GM10847 (cell line): ENCODE results near the gene RAP2B.
A peak's percentile ranks its signal among the peaks of the same experiment; 100 is the strongest.

Experiments
- POLR2A ChIP-seq: IDR thresholded peaks from 2 replicates; pipeline ENCODE4 v1.6.1; 2011; ENCODE audit not compliant: insufficient read length; ENCODE audit errors: extremely low read depth

RAP2B gene

GRCh38 chr3:153161714-153162512, at the start of gene RAP2B:
TSS of gene RAP2B (plus strand) at chr3:153162226. CDS start at chr3:153162694, 468 bp downstream.
- TF ChIP-seq POLR2A, result peak; percentile 92

DNA sequence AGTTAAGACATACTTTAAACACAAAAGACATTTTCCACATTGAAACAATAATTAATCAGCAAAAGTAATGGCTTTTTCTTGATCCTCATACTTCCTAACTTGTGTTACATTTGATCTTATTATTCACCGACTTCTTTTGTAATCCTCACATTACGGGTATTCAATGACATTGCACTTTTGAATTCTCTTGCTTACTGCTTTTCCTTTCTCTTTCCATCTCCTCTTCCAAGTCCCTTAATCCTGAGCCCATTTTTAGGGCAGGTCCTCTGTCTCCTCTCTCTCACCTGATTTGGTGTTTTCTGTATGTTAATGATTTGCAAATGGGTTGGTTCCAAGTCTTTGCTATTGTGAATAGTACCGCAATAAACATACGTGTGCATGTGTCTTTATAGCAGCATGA, 48.5 kb upstream of the RAP2B start:
- no peak for TF ChIP-seq POLR2A

DNA sequence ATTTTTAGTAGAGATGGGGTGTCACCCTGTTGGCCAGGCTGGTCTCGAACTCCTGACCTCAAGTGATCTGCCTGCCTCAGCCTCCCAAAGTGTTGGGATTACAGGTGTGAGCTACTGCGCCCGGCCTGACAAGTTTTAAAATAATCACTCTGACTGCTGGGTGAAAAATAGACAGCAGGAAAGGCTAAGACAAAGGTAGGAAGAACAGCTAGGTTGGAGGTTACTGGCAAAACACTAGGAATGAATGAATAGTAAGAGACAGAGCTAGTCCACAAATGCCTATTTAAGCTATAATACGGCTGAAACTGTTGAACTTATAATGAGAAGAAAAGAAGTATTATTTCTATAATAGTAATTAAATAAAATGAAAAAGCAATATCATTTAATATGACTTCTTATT, 46.7 kb upstream of the RAP2B start:
- TF ChIP-seq POLR2A, result no peak

DNA sequence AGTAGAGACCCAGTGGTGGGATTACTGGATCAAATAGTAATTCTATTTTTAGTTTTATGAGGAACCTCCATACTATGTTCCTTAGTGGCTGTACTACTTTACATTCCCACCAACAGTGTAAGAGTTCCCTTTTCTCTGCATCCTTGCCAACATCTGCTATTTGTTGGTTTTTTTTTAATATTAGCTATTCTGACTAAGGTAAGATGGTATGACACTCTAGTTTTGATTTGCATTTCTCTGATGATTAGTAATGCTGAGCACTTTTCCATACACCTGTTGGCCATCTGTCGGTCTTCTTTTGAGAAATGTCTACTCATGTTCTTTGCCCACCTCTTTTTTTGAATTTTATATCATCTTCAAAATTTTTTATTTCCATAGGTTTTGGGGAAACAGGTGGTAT, 34.2 kb upstream of the RAP2B start:
- TF ChIP-seq POLR2A, result no peak

DNA sequence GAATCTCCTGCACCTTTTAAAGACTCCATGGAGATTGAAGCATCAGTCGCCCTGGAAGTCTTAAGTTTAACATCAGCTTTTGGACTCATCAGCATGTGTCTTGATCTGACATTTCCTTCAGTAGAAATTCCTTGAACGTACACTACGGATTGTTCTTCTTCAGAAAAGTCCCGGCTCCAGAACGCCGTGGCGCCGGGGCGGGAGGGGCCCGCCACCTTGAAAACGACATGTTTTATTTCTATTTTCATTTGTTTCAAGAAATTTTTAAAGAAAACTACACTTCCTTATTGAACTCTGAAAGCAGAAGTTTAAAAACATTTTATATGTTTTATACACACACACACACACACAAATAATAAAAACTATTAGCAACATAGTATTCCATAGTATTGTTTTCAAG, 32.6 kb upstream of the RAP2B start:
- TF ChIP-seq POLR2A, result no peak

- no peak for TF ChIP-seq POLR2A
Observed at GRCh38 chr3:153129866-153130265, 32.2 kb upstream of the RAP2B start.

GRCh38 chr3:153130312-153130977, 31.6 kb upstream of the RAP2B start:
- TF ChIP-seq POLR2A, result no peak

DNA sequence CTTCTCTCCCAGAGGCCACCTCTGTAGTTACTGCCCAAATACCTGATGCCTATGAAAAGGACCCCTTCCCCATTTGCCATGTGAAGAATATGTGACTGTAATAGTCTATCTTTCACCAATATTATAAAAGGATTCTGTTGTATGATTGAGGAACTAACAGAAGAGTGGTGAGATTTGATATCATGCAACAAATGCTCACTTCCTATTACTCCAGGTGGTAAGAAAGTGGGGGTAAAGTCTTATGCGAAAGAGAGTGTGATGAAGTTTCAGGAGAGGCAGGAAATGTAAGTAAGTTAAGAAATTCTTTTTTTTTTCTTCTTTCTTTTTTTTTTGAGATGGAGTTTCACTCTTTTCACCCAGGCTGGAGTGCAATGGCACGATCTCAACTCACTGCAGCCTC, 24.4 kb upstream of the RAP2B start:
- no peak for TF ChIP-seq POLR2A

DNA sequence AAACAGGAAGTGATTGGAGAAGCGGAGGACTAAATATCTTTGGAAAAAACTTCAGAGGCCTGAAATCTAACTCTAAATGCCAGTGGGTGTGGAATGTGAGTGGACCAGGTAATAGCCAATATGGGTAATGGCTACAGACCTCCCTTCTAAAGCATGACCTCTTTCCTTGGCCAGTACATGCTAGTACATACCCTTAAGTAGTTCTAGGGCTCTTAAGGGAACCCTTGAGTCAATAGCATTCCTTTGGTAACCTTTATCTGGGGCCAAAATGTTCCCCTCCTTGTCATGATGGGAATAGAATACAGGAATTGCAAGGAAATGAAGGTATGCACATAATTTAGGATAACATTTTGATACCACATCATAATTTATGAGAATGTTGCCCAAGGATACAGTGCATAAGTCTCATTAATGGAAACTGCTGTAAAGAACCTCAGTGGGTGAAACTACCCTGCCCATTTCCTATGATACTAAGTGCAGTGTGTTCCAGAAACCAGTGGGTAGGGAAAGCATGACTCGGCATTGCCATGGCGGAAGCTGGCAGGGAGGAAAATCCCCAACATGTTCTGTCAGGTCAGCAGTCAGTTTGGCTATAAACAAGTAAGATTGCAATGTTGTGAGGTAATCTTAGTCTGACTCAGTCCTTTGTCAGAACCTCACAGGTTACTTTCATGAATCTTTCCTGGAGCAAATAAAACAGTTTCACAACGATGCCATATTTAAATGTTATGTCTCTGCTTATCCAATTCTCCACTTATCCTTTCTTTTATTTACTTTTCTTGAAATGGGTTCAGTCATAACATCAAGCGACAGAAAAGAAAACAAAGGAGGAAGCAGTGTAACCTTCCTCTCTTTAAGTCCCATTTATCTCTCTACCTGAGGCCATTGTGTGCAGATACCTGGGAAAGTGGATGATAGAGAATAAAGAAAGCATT, 23.5 kb upstream of the RAP2B start:
- TF ChIP-seq POLR2A, result no peak

GRCh38 chr3:153142961-153143360, 19.1 kb upstream of the RAP2B start:
- no peak for TF ChIP-seq POLR2A

- TF ChIP-seq POLR2A, result no peak
Observed at GRCh38 chr3:153144071-153144470, 18.0 kb upstream of the RAP2B start.

DNA sequence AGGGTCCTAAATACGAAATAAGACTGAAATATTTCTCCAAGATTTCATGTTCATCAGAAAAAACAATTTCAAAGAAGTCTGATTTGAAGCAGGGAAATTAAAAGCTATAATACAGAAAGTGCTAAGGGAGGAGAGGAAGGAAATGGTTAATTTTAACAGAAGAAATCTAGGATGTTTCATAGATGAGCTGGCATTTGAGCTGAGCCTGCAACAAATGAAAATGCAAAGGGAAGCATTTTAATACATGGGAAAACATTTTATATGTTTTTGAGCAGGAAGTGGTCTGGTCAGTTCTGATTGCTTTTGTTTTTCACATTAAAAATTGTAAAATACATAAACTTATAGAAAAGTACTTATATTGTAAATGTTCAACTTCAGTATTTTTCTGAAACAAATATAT, 17.2 kb upstream of the RAP2B start:
- no peak for TF ChIP-seq POLR2A

- no peak for TF ChIP-seq POLR2A
Observed at GRCh38 chr3:153145454-153145853, 16.6 kb upstream of the RAP2B start.

GRCh38 chr3:153146191-153147053, 15.6 kb upstream of the RAP2B start:
- no peak for TF ChIP-seq POLR2A

DNA sequence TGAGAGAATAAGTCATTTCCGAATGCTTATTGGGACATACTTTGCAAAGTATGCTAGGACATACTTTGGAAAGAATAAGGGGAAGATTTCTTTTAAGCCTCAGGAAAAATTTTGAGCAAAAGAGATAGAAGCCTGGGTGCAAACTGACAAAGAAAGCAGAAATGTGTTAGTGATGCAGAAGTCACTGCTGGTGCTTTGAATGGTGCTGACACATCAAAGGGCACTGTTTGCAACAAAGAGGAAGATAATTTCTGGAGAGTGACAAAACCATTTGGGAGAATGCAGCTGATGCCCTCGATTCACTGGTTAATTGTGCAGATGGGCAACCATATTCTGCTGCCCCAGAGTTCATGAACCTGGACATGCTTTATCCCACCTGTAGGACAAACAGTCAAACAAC, 11.0 kb upstream of the RAP2B start:
- TF ChIP-seq POLR2A, result no peak
